Measurements from ENCODE around the gene PHF5A.

- TF ChIP-seq CTCF (conservative IDR thresholded peaks at IDR 0.05 in 1 of 2, IDR thresholded peaks at IDR 0.05 in 1 of 2; ENCODE audit: low read depth in 1 of 2, low read length in 2 of 2) (no peak), EZH2 (IDR thresholded peaks at IDR 0.05; ENCODE audit: low read length, missing control alignments) (no peak)
Observed at GRCh38 chr22:41411021-41411851, 57.3 kb downstream of the PHF5A start.

Measured in fibroblast of lung (primary cell).